HG02763 (cell line): Measurements from ENCODE around the gene SHROOM2.
"Not testable (repeated sequence)": the region's sequence is repeated elsewhere in the genome, so short reads cannot be mapped to it uniquely, and the experiment has no call there.

Source experiments
- ATAC-seq: cut with Tn5 transposase; IDR thresholded peaks from one replicate; pipeline ENCODE4 v1.9.1; 2021; ENCODE audit warnings: mild to moderate bottlenecking, moderate library complexity; ENCODE audit not compliant: unreplicated experiment

Gene SHROOM2

GRCh38 chrX:9785254-9785943, 830 bp upstream of the SHROOM2 start:
- ATAC-seq: no peak

- no peak for ATAC-seq
Measured at GRCh38 chrX:9786798-9787635, 788 bp downstream of the SHROOM2 start.

- no peak for ATAC-seq
Measured at GRCh38 chrX:9788911-9789310, 2.7 kb downstream of the SHROOM2 start.

- no peak for ATAC-seq
Measured at GRCh38 chrX:9789555-9789954, 3.3 kb downstream of the SHROOM2 start.

- no peak for ATAC-seq
Measured at GRCh38 chrX:9790866-9791265, 4.6 kb downstream of the SHROOM2 start.

GRCh38 chrX:9794495-9794894, 8.3 kb downstream of the SHROOM2 start:
- no peak for ATAC-seq

- no peak for ATAC-seq
Measured at GRCh38 chrX:9797384-9798360, 11.4 kb downstream of the SHROOM2 start.

GRCh38 chrX:9802737-9803136, 16.5 kb downstream of the SHROOM2 start:
- no peak for ATAC-seq

GRCh38 chrX:9804444-9804843, 18.2 kb downstream of the SHROOM2 start:
- ATAC-seq: no peak

- ATAC-seq: no peak
Measured at GRCh38 chrX:9805956-9806355, 19.7 kb downstream of the SHROOM2 start.

GRCh38 chrX:9807355-9808182, 21.3 kb downstream of the SHROOM2 start:
- no peak for ATAC-seq

GRCh38 chrX:9809876-9810275, 23.6 kb downstream of the SHROOM2 start:
- not testable (repeated sequence) for ATAC-seq

GRCh38 chrX:9811086-9811485, 24.9 kb downstream of the SHROOM2 start:
- not testable (repeated sequence) for ATAC-seq

- ATAC-seq: no peak
Measured at GRCh38 chrX:9816084-9816700, 30.0 kb downstream of the SHROOM2 start.

GRCh38 chrX:9821572-9821971, 35.3 kb downstream of the SHROOM2 start:
- ATAC-seq: no peak

GRCh38 chrX:9824554-9824953, 38.3 kb downstream of the SHROOM2 start:
- no peak for ATAC-seq

GRCh38 chrX:9825129-9825790, 39.0 kb downstream of the SHROOM2 start:
- no peak for ATAC-seq

- ATAC-seq: no peak
Measured at GRCh38 chrX:9825966-9826365, 39.7 kb downstream of the SHROOM2 start.
